CD14-positive monocyte (primary cell): Measurements from ENCODE around the gene CSF1R. TPM values are rescaled to one million over a fixed set of nuclear protein-coding genes. Genes with fewer than 3 reads are reported as not detected.
A peak's percentile ranks its signal among the peaks of the same experiment; 100 is the strongest.

Source experiments
- DNase-seq, 3 donors: peaks; one replicate each; pipeline ENCODE4 v3.0.0-alpha.2; 2011 to 2022
- H2AFZ ChIP-seq: 2 replicates; pipeline ENCODE4 v1.6.0; 2012; ENCODE audit warnings: mild to moderate bottlenecking, low read depth, low read length, inconsistent platforms; ENCODE audit not compliant: insufficient read depth, poor library complexity, severe bottlenecking
- H3K27ac ChIP-seq, 2 donors: 1 replicate in 1 of 2; 2 replicates in 1 of 2; pipeline ENCODE4 v1.5.1; 2012 to 2013; ENCODE audit warnings: low read length in 2 of 2, control low read depth in 1 of 2, inconsistent platforms in 1 of 2, low read depth in 1 of 2, mild to moderate bottlenecking in 1 of 2
- H3K27me3 ChIP-seq, 2 donors: one replicate each; pipeline versions ENCODE4 v1.6.0 to v1.6.1; 2011 to 2013; ENCODE audit warnings: low read length in 2 of 2; ENCODE audit not compliant: control insufficient read depth in 2 of 2, insufficient read depth in 2 of 2
- H3K36me3 ChIP-seq, 2 donors: replicated peaks in 1 of 2; 1 replicate in 1 of 2; 2 replicates in 1 of 2; pipeline versions ENCODE4 v1.5.1 to v1.6.1; 2012 to 2013; ENCODE audit warnings: low read length in 2 of 2, control low read depth in 1 of 2, inconsistent platforms in 1 of 2, mild to moderate bottlenecking in 1 of 2; ENCODE audit not compliant: insufficient read depth in 2 of 2, control insufficient read depth in 1 of 2
- H3K4me1 ChIP-seq, 2 donors: 1 replicate in 1 of 2; 2 replicates in 1 of 2; pipeline versions ENCODE4 v1.5.1 to v1.6.1; 2012 to 2013; ENCODE audit warnings: low read length in 2 of 2, control low read depth in 1 of 2, inconsistent platforms in 1 of 2, mild to moderate bottlenecking in 1 of 2, moderate library complexity in 1 of 2; ENCODE audit not compliant: insufficient read depth in 2 of 2, control insufficient read depth in 1 of 2
- H3K4me2 ChIP-seq: replicated peaks from 2 replicates; pipeline ENCODE3; 2012; ENCODE audit warnings: low read length, moderate library complexity, mild to moderate bottlenecking; ENCODE audit not compliant: poor library complexity, severe bottlenecking; ENCODE audit errors: extremely low read depth
- H3K4me3 ChIP-seq, 3 experiments: fragments of 200-600 bp in 1 of 3; sonication (generic) in 1 of 3; replicated peaks in 1 of 3; 1 replicate in 2 of 3; 2 replicates in 1 of 3; pipeline ENCODE4 v1.5.1; 2011 to 2013; ENCODE audit warnings: low read length in 3 of 3, mild to moderate bottlenecking in 3 of 3, control low read depth in 2 of 3, low read depth in 2 of 3, inconsistent platforms in 1 of 3, moderate library complexity in 1 of 3
- H3K79me2 ChIP-seq: 2 replicates; pipeline ENCODE4 v1.6.0; 2012; ENCODE audit warnings: mild to moderate bottlenecking, control low read depth, inconsistent platforms, low read length, moderate library complexity; ENCODE audit not compliant: insufficient read depth
- H3K9ac ChIP-seq: 2 replicates; pipeline ENCODE4 v1.6.0; 2017; ENCODE audit warnings: low read length, mild to moderate bottlenecking; ENCODE audit not compliant: insufficient read depth, poor library complexity, severe bottlenecking
- H3K9me3 ChIP-seq, 2 donors: replicated peaks in 1 of 2; 1 replicate in 1 of 2; 2 replicates in 1 of 2; pipeline versions ENCODE4 v1.5.1 to v1.6.1; 2012 to 2013; ENCODE audit warnings: low read length in 2 of 2, control low read depth in 1 of 2; ENCODE audit not compliant: control insufficient read depth in 1 of 2, insufficient read depth in 1 of 2
- H4K20me1 ChIP-seq: 2 replicates; pipeline ENCODE4 v1.6.0; 2012; ENCODE audit warnings: mild to moderate bottlenecking, low read length, control low read depth, moderate library complexity; ENCODE audit not compliant: insufficient read depth
- H3K27ac Mint-ChIP-seq, 7 donors: one replicate each; pipeline ENCODE4 v1.8.0; 2020; ENCODE audit warnings: mild to moderate bottlenecking in 7 of 7, mixed read lengths in 7 of 7, moderate library complexity in 6 of 7, inconsistent platforms in 2 of 7
- H3K27me3 Mint-ChIP-seq, 3 donors: one replicate each; pipeline ENCODE4 v1.8.0; 2021 to 2022; ENCODE audit warnings: low read depth in 3 of 3, mild to moderate bottlenecking in 3 of 3, mixed read lengths in 3 of 3, moderate library complexity in 3 of 3, inconsistent platforms in 1 of 3
- H3K36me3 Mint-ChIP-seq, 2 donors: one replicate each; pipeline ENCODE4 v1.8.0; 2020; ENCODE audit warnings: mixed read lengths in 2 of 2, inconsistent platforms in 1 of 2, mild to moderate bottlenecking in 1 of 2
- H3K4me1 Mint-ChIP-seq: one replicate; pipeline ENCODE4 v1.8.0; 2020; ENCODE audit warnings: mild to moderate bottlenecking, mixed read lengths
- H3K4me3 Mint-ChIP-seq, 2 donors: one replicate each; pipeline ENCODE4 v1.8.0; 2020; ENCODE audit warnings: mild to moderate bottlenecking in 2 of 2, mixed read lengths in 2 of 2, moderate library complexity in 1 of 2
- H3K9me3 Mint-ChIP-seq, 7 donors: one replicate each; pipeline ENCODE4 v1.8.0; 2020 to 2022; ENCODE audit warnings: mixed read lengths in 7 of 7, mild to moderate bottlenecking in 6 of 7, moderate library complexity in 6 of 7, inconsistent platforms in 2 of 7
- WGBS: methylation state at CpG from one replicate; pipeline ENCODE4 v1.1.5; 2013; ENCODE audit warnings: missing lambda C conversion rate; ENCODE audit not compliant: insufficient coverage; 5-methylcytosine and 5-hydroxymethylcytosine counted together
- intact Hi-C, 2 donors: fragments of 100-400 bp; cut with micrococcal nuclease; formaldehyde crosslinking; loops; one replicate each; pipeline versions ENCODE4 v1.15.0 to v1.15.1; 2023
- polyA plus RNA-seq, 3 donors: library from polyadenylated mRNA; depleted of rRNA in 1 of 3; unstranded in 2 of 3; stranded (reverse) in 1 of 3; fragments of 300-500 nt in 2 of 3; fragments of >200 nt in 1 of 3; fragmentation: Illumina TruSeq in 2 of 3; gene quantifications; 1 replicate in 2 of 3; 2 replicates in 1 of 3; pipeline ENCODE4 v1.2.3, GENCODE V29; 2012 to 2021
- TF ChIP-seq, protein P1 (sequence below): fragments of 200-600 bp; IDR thresholded peaks from one replicate; pipeline ENCODE4 v1.8.0; 2022; ENCODE audit warnings: antibody characterized with exemption, mild to moderate bottlenecking

CSF1R gene
- polyA plus RNA-seq, 3 donors, result 180 to 332 (median 242) TPM

DNA sequence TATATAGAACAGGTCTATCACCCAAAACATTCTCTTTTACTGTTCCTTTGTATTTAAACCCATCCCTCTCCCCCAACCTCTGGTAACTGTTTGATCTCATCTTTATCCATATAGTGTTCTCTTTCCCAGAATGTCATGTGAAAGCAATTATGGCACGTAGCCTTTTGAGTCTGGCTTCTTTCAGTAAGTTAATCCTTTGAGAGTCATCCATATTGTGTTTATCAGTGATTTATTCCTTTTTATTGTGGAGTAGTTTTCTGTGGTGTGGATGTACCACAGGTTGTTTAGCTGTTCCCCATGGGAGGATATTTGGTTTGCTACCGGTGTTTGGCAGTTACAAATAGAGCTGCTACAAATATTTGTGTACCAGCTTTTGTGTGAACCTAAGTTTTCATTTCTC, 47.8 kb downstream of the CSF1R start:
- Mint-ChIP-seq H3K4me3 (no peak overlapping the region), H3K4me1 (peaks cover 8% of the 10 kb centered on the region), H3K9me3 (no peaks in the 10 kb centered on the region), H3K27me3 (peaks cover 0 to 2% (median 0%) of the 10 kb centered on the region in 3 donors), H3K27ac (no peak overlapping the region), H3K36me3 (peaks cover 91 to 96% of the 10 kb centered on the region in 2 donors)
- Histone ChIP-seq H3K36me3 (peaks cover 94 to 98% of the 10 kb centered on the region in 2 donors), H3K27ac (no peak overlapping the region), H3K79me2 (no peaks in the 10 kb centered on the region), H3K4me2 (no peak overlapping the region), H3K4me1 (peaks cover 0 to 1% of the 10 kb centered on the region in 2 donors), H3K9ac (no peak overlapping the region), H3K27me3 (no peaks in the 10 kb centered on the region), H4K20me1 (no peaks in the 10 kb centered on the region), H3K4me3 (no peak overlapping the region), H3K9me3 (no peaks in the 10 kb centered on the region), H2AFZ (no peak overlapping the region)
- intact Hi-C loops, result no loop called here
- no peak for DNase-seq
- 100% methylated on average over 2 of the region's 2 CpGs for WGBS
- TF ChIP-seq, protein P1, sequence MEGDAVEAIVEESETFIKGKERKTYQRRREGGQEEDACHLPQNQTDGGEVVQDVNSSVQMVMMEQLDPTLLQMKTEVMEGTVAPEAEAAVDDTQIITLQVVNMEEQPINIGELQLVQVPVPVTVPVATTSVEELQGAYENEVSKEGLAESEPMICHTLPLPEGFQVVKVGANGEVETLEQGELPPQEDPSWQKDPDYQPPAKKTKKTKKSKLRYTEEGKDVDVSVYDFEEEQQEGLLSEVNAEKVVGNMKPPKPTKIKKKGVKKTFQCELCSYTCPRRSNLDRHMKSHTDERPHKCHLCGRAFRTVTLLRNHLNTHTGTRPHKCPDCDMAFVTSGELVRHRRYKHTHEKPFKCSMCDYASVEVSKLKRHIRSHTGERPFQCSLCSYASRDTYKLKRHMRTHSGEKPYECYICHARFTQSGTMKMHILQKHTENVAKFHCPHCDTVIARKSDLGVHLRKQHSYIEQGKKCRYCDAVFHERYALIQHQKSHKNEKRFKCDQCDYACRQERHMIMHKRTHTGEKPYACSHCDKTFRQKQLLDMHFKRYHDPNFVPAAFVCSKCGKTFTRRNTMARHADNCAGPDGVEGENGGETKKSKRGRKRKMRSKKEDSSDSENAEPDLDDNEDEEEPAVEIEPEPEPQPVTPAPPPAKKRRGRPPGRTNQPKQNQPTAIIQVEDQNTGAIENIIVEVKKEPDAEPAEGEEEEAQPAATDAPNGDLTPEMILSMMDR, result no peak

DNA sequence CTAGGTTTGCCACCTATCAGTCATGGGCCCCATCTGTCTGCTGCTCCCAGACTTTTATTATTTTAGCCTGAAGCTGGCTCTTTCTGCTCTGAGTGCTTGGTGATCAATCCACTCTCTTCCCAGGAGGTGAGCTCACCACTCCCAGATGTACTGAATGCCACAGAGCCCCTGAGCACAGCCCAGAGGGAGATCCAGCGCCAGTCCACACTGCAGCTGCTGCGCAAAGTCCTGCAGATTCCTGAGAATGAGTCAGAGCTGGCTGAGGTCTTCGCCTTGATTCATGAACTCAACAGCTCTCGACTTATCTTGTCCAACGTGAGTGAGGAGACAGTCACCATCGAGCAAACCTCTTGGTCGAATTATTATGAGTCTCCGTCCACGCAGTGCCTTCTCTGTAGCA, 49.8 kb downstream of the CSF1R start:
- H2AFZ ChIP-seq, result no peak overlapping the region
- H3K27ac ChIP-seq, result no peak overlapping the region
- no peak overlapping the region for H3K9ac ChIP-seq
- 97% methylated on average over 9 of the region's 9 CpGs for WGBS
- H3K27me3 ChIP-seq, result no peaks in the 10 kb centered on the region
- H3K9me3 Mint-ChIP-seq, result no peaks in the 10 kb centered on the region
- no peaks in the 10 kb centered on the region for H4K20me1 ChIP-seq
- H3K4me3 Mint-ChIP-seq, result no peak overlapping the region
- intact Hi-C loops, result no loop called here
- no peak overlapping the region for H3K4me3 ChIP-seq
- no peaks in the 10 kb centered on the region for H3K9me3 ChIP-seq
- no peaks in the 10 kb centered on the region for H3K27me3 Mint-ChIP-seq
- H3K4me2 ChIP-seq, result no peak overlapping the region
- H3K36me3 Mint-ChIP-seq, result peaks cover 91 to 96% of the 10 kb centered on the region in 2 donors
- TF ChIP-seq, protein P1, result no peak
- H3K27ac Mint-ChIP-seq, result peak overlapping the region in 1 of 7 donors; percentile 27
- H3K36me3 ChIP-seq, result peaks cover 94 to 98% of the 10 kb centered on the region in 2 donors
- no peaks in the 10 kb centered on the region for H3K4me1 ChIP-seq
- DNase-seq, result no peak
- H3K4me1 Mint-ChIP-seq, result peaks cover 3% of the 10 kb centered on the region
- no peaks in the 10 kb centered on the region for H3K79me2 ChIP-seq
